SKM-1 (cell line): ENCODE data around the gene PLS3.

Source experiments
- DNase-seq: peaks from one replicate; lab custom pipeline; 2025; ENCODE audit not compliant: unreplicated experiment; lab: John Stamatoyannopoulos, UW

PLS3 gene

GRCh38 chrX:115565888-115566287 lies 4.9 kb downstream of the PLS3 start:
- DNase-seq = no peak

GRCh38 chrX:115571712-115572111 lies 10.7 kb downstream of the PLS3 start:
- no peak for DNase-seq

- DNase-seq = no peak
These were observed 12.2 kb downstream of the PLS3 start for GRCh38 chrX:115573185-115573584.

- DNase-seq = no peak
These were observed 15.7 kb downstream of the PLS3 start for GRCh38 chrX:115576676-115577075.

- no peak for DNase-seq
These were observed 18.4 kb downstream of the PLS3 start for GRCh38 chrX:115579327-115579726.

GRCh38 chrX:115579786-115580294 lies 18.9 kb downstream of the PLS3 start:
- DNase-seq = no peak

GRCh38 chrX:115581759-115582615 lies 21.0 kb downstream of the PLS3 start:
- no peak for DNase-seq

GRCh38 chrX:115582616-115583495 lies 21.9 kb downstream of the PLS3 start:
- no peak for DNase-seq

- DNase-seq = no peak
These were observed 22.6 kb downstream of the PLS3 start for GRCh38 chrX:115583496-115584004.

- DNase-seq = no peak
These were observed 23.7 kb downstream of the PLS3 start for GRCh38 chrX:115584696-115585095.

GRCh38 chrX:115588179-115588578 lies 27.2 kb downstream of the PLS3 start:
- DNase-seq = no peak

- DNase-seq = no peak
These were observed 28.4 kb downstream of the PLS3 start for GRCh38 chrX:115589419-115589818.

GRCh38 chrX:115591420-115591819 lies 30.4 kb downstream of the PLS3 start:
- no peak for DNase-seq

GRCh38 chrX:115591856-115592842 lies 31.2 kb downstream of the PLS3 start:
- DNase-seq = no peak

GRCh38 chrX:115592997-115593734 lies 32.2 kb downstream of the PLS3 start:
- DNase-seq = no peak

- no peak for DNase-seq
These were observed 34.1 kb downstream of the PLS3 start for GRCh38 chrX:115595049-115595448.

- DNase-seq = no peak
These were observed 37.6 kb downstream of the PLS3 start for GRCh38 chrX:115598556-115598955.

- no peak for DNase-seq
These were observed 41.3 kb downstream of the PLS3 start for GRCh38 chrX:115602308-115602707.

GRCh38 chrX:115602729-115603389 lies 41.9 kb downstream of the PLS3 start:
- no peak for DNase-seq
